ENCODE results near the gene PPFIBP1.

Gene PPFIBP1

GRCh38 chr12:27523642-27524493 is at the start of gene PPFIBP1:
Gene PPFIBP1, plus strand, starts transcription at chr12:27524206. Its CDS starts 109,191 bp downstream, at chr12:27633397.
- DNase-seq (ENCODE audit: low spot score), result peak; percentile 99

GRCh38 chr12:27474344-27474743 is 49.7 kb upstream of the PPFIBP1 start:
- peak; percentile 81 for DNase-seq (ENCODE audit: low spot score)

GRCh38 chr12:27477049-27477448 is 47.0 kb upstream of the PPFIBP1 start:
- DNase-seq (ENCODE audit: low spot score), result no peak

GRCh38 chr12:27478949-27479348 is 45.1 kb upstream of the PPFIBP1 start:
- DNase-seq (ENCODE audit: low spot score), result no peak

- DNase-seq (ENCODE audit: low spot score), result no peak
Measured at GRCh38 chr12:27480016-27480415, 44.0 kb upstream of the PPFIBP1 start.

- no peak for DNase-seq (ENCODE audit: low spot score)
Measured at GRCh38 chr12:27486961-27487360, 37.0 kb upstream of the PPFIBP1 start.

- DNase-seq (ENCODE audit: low spot score), result peak; percentile 35
Measured at GRCh38 chr12:27488479-27488878, 35.5 kb upstream of the PPFIBP1 start.

- DNase-seq (ENCODE audit: low spot score), result no peak
Measured at GRCh38 chr12:27491226-27491625, 32.8 kb upstream of the PPFIBP1 start.

GRCh38 chr12:27493260-27493940 is 30.6 kb upstream of the PPFIBP1 start:
- peak; percentile 80 for DNase-seq (ENCODE audit: low spot score)

- DNase-seq (ENCODE audit: low spot score), result no peak
Measured at GRCh38 chr12:27497446-27497845, 26.6 kb upstream of the PPFIBP1 start.

- no peak for DNase-seq (ENCODE audit: low spot score)
Measured at GRCh38 chr12:27498149-27498548, 25.9 kb upstream of the PPFIBP1 start.

- DNase-seq (ENCODE audit: low spot score), result no peak
Measured at GRCh38 chr12:27498761-27499160, 25.2 kb upstream of the PPFIBP1 start.

GRCh38 chr12:27499377-27499776 is 24.6 kb upstream of the PPFIBP1 start:
- DNase-seq (ENCODE audit: low spot score), result no peak

- no peak for DNase-seq (ENCODE audit: low spot score)
Measured at GRCh38 chr12:27500546-27500945, 23.5 kb upstream of the PPFIBP1 start.

- no peak for DNase-seq (ENCODE audit: low spot score)
Measured at GRCh38 chr12:27502021-27502435, 22.0 kb upstream of the PPFIBP1 start.

- peak; percentile 65 for DNase-seq (ENCODE audit: low spot score)
Measured at GRCh38 chr12:27504507-27504906, 19.5 kb upstream of the PPFIBP1 start.

- DNase-seq (ENCODE audit: low spot score), result no peak
Measured at GRCh38 chr12:27505109-27505508, 18.9 kb upstream of the PPFIBP1 start.

- DNase-seq (ENCODE audit: low spot score), result no peak
Measured at GRCh38 chr12:27505761-27506160, 18.2 kb upstream of the PPFIBP1 start.

- DNase-seq (ENCODE audit: low spot score), result no peak
Measured at GRCh38 chr12:27506645-27507189, 17.3 kb upstream of the PPFIBP1 start.

GRCh38 chr12:27508736-27509431 is 15.1 kb upstream of the PPFIBP1 start:
- no peak for DNase-seq (ENCODE audit: low spot score)

GRCh38 chr12:27511031-27511722 is 12.8 kb upstream of the PPFIBP1 start:
- no peak for DNase-seq (ENCODE audit: low spot score)

GRCh38 chr12:27511723-27512045 is 12.3 kb upstream of the PPFIBP1 start:
- DNase-seq (ENCODE audit: low spot score), result no peak
